Measurements from ENCODE around the gene PLEKHN1. TPM values are rescaled to one million over a fixed set of nuclear protein-coding genes. Genes with fewer than 3 reads are reported as not detected.

PLEKHN1 gene
- total and polyA plus RNA-seq, 2 of the 4 experiments (the other 2 are of a cell fraction): 0.54 to 2.1 TPM

DNA sequence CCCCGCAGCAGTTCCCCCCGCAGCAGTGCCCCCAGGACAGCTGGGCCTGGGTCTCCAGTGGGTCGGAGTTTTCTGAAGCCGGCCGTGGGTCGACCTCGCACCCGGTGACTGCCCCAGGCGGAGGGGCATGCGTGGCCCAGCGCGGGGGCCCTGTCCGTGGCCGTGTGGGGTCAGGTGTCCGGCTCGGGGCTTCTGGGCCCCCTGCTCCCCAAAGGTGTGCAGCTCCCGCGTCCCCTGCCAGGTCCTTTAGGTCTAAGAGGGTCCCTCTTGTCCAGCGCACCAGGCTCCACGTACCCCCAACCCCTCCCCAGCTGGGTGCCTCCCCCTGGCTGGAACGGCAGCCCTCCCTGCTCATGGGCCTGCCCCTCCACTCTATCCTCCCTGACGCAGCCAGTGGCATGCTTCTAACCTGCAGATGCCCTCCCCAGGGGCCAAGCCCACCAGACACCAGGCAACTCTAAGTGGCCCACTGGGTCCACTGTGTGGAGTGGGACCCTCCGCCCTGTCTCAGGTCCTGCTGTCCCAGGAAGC lies 39.6 kb downstream of the PLEKHN1 start:
- POLR2A ChIA-PET (ENCODE audit: unreplicated experiment): no interaction called here
- Histone ChIP-seq H3K23ac (ENCODE audit: low read depth, low read length) (no peak overlapping the region), H2AK9ac (replicated peaks; ENCODE audit: low read depth, low read length, poor library complexity) (peak overlapping the region; percentile 50), H3K14ac (replicated peaks; ENCODE audit: low read depth, low read length) (no peak overlapping the region), H3K9me3 (ENCODE audit: control insufficient read depth, insufficient read depth, low read length) (no peaks in the 10 kb centered on the region), H3K4me3 (ENCODE audit: insufficient read depth, low read depth, low read length) (no peak overlapping the region), H3K9ac (ENCODE audit: low read depth, low read length) (no peak overlapping the region), H2BK20ac (ENCODE audit: low read depth, low read length) (no peak overlapping the region), H2AFZ (replicated peaks; ENCODE audit: low read length, poor library complexity) (peak overlapping the region; percentile 43), H3K27ac (ENCODE audit: insufficient read depth, low read length) (no peak overlapping the region), H3K27me3 (ENCODE audit: control insufficient read depth, insufficient read depth, low read length) (no peaks in the 10 kb centered on the region), H3K79me1 (ENCODE audit: low read depth in 1 of 2, low read length in 2 of 2) (peaks cover 8 to 22% of the 10 kb centered on the region in 2 experiments; a peak in 3 of 4 replicates), H4K8ac (ENCODE audit: low read depth in 2 of 2, low read length in 2 of 2) (no peak overlapping the region), H2BK120ac (ENCODE audit: low read depth, low read length) (no peak overlapping the region), H3K9me1 (ENCODE audit: insufficient read depth, low read length) (peaks cover 6% of the 10 kb centered on the region; the same call in 1 of the 2 replicates), H3K4me1 (ENCODE audit: control insufficient read depth, insufficient read depth, low read length) (peaks cover 8% of the 10 kb centered on the region), H4K91ac (ENCODE audit: insufficient read depth, low read depth, low read length) (no peak overlapping the region), H3K36me3 (ENCODE audit: control insufficient read depth, insufficient read depth, low read length) (no peaks in the 10 kb centered on the region), H2BK5ac (ENCODE audit: low read depth, low read length, poor library complexity, severe bottlenecking) (peak overlapping the region; percentile 44), H2AK5ac (ENCODE audit: low read depth, low read length) (no peak overlapping the region), H2BK15ac (ENCODE audit: low read depth, low read length) (no peak overlapping the region), H3K56ac (ENCODE audit: extremely low read depth, insufficient read depth, low read length) (no peak overlapping the region), H3K4me2 (ENCODE audit: low read depth, low read length) (no peak overlapping the region), H3K4ac (ENCODE audit: low read depth, low read length) (no peak overlapping the region), H4K20me1 (ENCODE audit: insufficient read depth, low read length) (peaks cover 4% of the 10 kb centered on the region; the same call in 1 of the 2 replicates), H4K5ac (ENCODE audit: low read depth, low read length) (no peak overlapping the region), H3K18ac (ENCODE audit: low read depth, low read length) (no peak overlapping the region)
- dilution Hi-C loops (cut with HindIII; ENCODE audit: low sequenced_read_pairs, unreplicated experiment): no loop called here
- ATAC-seq (ENCODE audit: low read depth) (no peak), DNase-seq (no peak)
- 59% methylated on average over 9 of the region's 23 CpGs; no CpG with 5 or more reads in 1 of the 2 experiments for WGBS, 2 experiments (ENCODE audit: extremely low coverage in 2 of 2, insufficient read length in 1 of 2)
- TF ChIP-seq RFX5 (IDR thresholded peaks at IDR 0.05; ENCODE audit: low read depth, low read length): no peak
- TF ChIP-seq FOS (IDR thresholded peaks at IDR 0.05; ENCODE audit: low read depth, low read length): no peak
- TF ChIP-seq, protein P1, sequence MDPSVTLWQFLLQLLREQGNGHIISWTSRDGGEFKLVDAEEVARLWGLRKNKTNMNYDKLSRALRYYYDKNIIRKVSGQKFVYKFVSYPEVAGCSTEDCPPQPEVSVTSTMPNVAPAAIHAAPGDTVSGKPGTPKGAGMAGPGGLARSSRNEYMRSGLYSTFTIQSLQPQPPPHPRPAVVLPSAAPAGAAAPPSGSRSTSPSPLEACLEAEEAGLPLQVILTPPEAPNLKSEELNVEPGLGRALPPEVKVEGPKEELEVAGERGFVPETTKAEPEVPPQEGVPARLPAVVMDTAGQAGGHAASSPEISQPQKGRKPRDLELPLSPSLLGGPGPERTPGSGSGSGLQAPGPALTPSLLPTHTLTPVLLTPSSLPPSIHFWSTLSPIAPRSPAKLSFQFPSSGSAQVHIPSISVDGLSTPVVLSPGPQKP (IDR thresholded peaks at IDR 0.05; ENCODE audit: borderline replicate concordance, low read depth, low read length): no peak
- no peak for TF ChIP-seq CEBPB (IDR thresholded peaks at IDR 0.05; ENCODE audit: low read depth, low read length)
- TF ChIP-seq, protein P2, sequence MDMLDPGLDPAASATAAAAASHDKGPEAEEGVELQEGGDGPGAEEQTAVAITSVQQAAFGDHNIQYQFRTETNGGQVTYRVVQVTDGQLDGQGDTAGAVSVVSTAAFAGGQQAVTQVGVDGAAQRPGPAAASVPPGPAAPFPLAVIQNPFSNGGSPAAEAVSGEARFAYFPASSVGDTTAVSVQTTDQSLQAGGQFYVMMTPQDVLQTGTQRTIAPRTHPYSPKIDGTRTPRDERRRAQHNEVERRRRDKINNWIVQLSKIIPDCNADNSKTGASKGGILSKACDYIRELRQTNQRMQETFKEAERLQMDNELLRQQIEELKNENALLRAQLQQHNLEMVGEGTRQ (IDR thresholded peaks at IDR 0.05; ENCODE audit: low read depth, low read length): no peak
- TF ChIP-seq RCOR1 (IDR thresholded peaks at IDR 0.05; ENCODE audit: insufficient replicate concordance, low read length): no peak
- TF ChIP-seq MXI1 (IDR thresholded peaks at IDR 0.05; ENCODE audit: borderline replicate concordance, low read depth, low read length): no peak
- TF ChIP-seq RAD21 (IDR thresholded peaks at IDR 0.05; ENCODE audit: low read length): no peak
- TF ChIP-seq, protein P3, sequence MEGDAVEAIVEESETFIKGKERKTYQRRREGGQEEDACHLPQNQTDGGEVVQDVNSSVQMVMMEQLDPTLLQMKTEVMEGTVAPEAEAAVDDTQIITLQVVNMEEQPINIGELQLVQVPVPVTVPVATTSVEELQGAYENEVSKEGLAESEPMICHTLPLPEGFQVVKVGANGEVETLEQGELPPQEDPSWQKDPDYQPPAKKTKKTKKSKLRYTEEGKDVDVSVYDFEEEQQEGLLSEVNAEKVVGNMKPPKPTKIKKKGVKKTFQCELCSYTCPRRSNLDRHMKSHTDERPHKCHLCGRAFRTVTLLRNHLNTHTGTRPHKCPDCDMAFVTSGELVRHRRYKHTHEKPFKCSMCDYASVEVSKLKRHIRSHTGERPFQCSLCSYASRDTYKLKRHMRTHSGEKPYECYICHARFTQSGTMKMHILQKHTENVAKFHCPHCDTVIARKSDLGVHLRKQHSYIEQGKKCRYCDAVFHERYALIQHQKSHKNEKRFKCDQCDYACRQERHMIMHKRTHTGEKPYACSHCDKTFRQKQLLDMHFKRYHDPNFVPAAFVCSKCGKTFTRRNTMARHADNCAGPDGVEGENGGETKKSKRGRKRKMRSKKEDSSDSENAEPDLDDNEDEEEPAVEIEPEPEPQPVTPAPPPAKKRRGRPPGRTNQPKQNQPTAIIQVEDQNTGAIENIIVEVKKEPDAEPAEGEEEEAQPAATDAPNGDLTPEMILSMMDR (conservative IDR thresholded peaks at IDR 0.05; ENCODE audit: low read depth, low read length): no peak
- CTCF ChIA-PET: no interaction called here
- intact Hi-C loops (cut with micrococcal nuclease): no loop called here
- in situ Hi-C loops (cut with MboI; ENCODE audit: low sequenced_read_pairs): no loop called here
- BruUV-seq (replicated peaks): no TSS peak
